Endodermal cell (in vitro differentiated cells): Measurements from ENCODE around the gene GAB4. TPM values are rescaled to one million over a fixed set of nuclear protein-coding genes. Genes with fewer than 3 reads are reported as not detected.
"Not testable (repeated sequence)": the region's sequence is repeated elsewhere in the genome, so short reads cannot be mapped to it uniquely, and the experiment has no call there.

ENCODE experiments used
- DNase-seq: peaks from one replicate; pipeline ENCODE4 v3.0.0-alpha.2; 2017
- H3K27ac ChIP-seq: 2 replicates; pipeline ENCODE4 v1.5.1; 2013; ENCODE audit warnings: mild to moderate bottlenecking, low read depth, low read length, moderate library complexity
- H3K27me3 ChIP-seq: 2 replicates; pipeline ENCODE4 v1.6.1; 2013; ENCODE audit warnings: mild to moderate bottlenecking, low read length, moderate library complexity; ENCODE audit not compliant: insufficient read depth, control insufficient read depth, poor library complexity, severe bottlenecking
- H3K36me3 ChIP-seq: 2 replicates; pipeline ENCODE4 v1.7.0; 2013; ENCODE audit warnings: mild to moderate bottlenecking, low read length, moderate library complexity; ENCODE audit not compliant: control insufficient read depth, insufficient read depth
- H3K4me1 ChIP-seq: one replicate; pipeline ENCODE4 v1.7.0; 2013; ENCODE audit warnings: low read length; ENCODE audit not compliant: control insufficient read depth, insufficient read depth
- H3K4me3 ChIP-seq: 2 replicates; pipeline ENCODE4 v1.5.1; 2013; ENCODE audit warnings: mild to moderate bottlenecking, low read length, moderate library complexity
- H3K9ac ChIP-seq: 2 replicates; pipeline ENCODE4 v1.6.1; 2013; ENCODE audit warnings: mild to moderate bottlenecking, low read length, moderate library complexity; ENCODE audit not compliant: poor library complexity, severe bottlenecking; ENCODE audit errors: extremely low read depth
- H3K9me3 ChIP-seq: 2 replicates; pipeline ENCODE4 v1.6.1; 2013; ENCODE audit warnings: mild to moderate bottlenecking, low read length, moderate library complexity; ENCODE audit not compliant: control insufficient read depth
- H3K27ac Mint-ChIP-seq: 2 replicates; pipeline ENCODE4 v1.8.0; 2020; ENCODE audit warnings: mixed read lengths
- H3K27me3 Mint-ChIP-seq: 2 replicates; pipeline ENCODE4 v1.8.0; 2021; ENCODE audit warnings: mild to moderate bottlenecking, mixed read lengths; ENCODE audit not compliant: insufficient read depth
- H3K36me3 Mint-ChIP-seq: 2 replicates; pipeline ENCODE4 v1.8.0; 2020; ENCODE audit warnings: low read depth, mixed read lengths
- H3K4me1 Mint-ChIP-seq: 2 replicates; pipeline ENCODE4 v1.8.0; 2020; ENCODE audit warnings: mixed read lengths
- H3K4me3 Mint-ChIP-seq: 2 replicates; pipeline ENCODE4 v1.8.0; 2020; ENCODE audit warnings: mild to moderate bottlenecking, moderate library complexity, mixed read lengths
- H3K9me3 Mint-ChIP-seq: 2 replicates; pipeline ENCODE4 v1.8.0; 2020; ENCODE audit warnings: mild to moderate bottlenecking, mixed read lengths
- WGBS, 2 experiments: methylation state at CpG; one replicate each; pipeline versions ENCODE4 v1.1.5 to v1.1.7; 2013; ENCODE audit warnings: missing lambda C conversion rate in 2 of 2, mixed read lengths in 1 of 2; ENCODE audit not compliant: insufficient coverage in 1 of 2, insufficient read length in 1 of 2; 5-methylcytosine and 5-hydroxymethylcytosine counted together
- total RNA-seq, 2 donors: library from RNA; stranded (reverse); fragmentation: NEBNext Ultra II Directional in 1 of 2; extraction: Animal tissue kit (Norgen Biotek cat#: 25700) in 1 of 2; gene quantifications; 2 replicates in 1 of 2; 3 replicates in 1 of 2; pipeline ENCODE4 v1.2.1, GENCODE V29; 2021
- TF ChIP-seq, protein P1 (sequence below): fragments of 200-600 bp; sonication (generic); conservative IDR thresholded peaks from 2 replicates; pipeline ENCODE4 v1.5.0; 2021; ENCODE audit warnings: antibody characterized with exemption, mild to moderate bottlenecking

Gene GAB4
- total RNA-seq, 2 donors from 2014 or later: 0.22 TPM; not detected in 1

DNA sequence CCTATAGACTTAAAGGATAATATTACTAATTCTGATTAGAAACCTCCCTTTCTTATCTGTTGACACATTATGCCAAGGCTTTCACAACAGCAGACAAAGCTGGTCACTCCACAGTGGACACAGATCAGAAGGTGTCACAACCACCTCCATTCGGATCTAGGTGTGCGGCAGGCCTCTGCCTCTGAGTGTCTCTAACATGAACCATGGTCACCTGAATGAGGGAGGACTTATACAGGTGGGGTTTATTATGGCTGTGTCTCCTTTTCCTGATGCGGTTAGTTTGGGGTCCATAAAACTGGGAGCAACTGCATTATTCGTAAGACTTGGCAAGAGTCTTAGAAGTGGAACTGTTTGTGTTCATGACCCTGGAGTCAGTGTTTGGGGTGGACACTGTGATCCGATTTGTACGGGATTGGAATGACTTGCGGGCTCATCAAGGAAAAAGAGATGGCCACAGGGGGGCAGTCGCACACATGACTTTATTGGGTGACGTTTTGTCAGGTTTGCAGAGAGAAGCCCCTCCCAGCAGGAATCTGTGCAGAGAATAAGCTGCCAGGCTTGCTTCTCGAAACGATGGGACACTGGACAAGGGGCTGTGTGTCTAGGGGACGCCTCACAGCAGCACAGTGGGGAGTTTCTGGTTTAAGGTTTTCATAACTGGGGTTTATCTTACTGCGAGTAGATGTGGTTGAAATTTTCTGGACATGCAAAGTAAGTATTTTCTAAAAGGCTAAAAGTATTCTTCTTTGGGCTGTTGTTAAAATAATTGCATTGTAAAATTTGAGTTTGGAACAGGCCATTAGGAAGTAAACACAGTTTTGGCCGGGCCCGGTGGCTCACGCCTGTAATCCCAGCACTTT is 90.6 kb downstream of the GAB4 start:
- no peak overlapping the region for H3K27ac Mint-ChIP-seq
- H3K9ac ChIP-seq: no peak overlapping the region
- H3K4me1 Mint-ChIP-seq: peaks cover 10% of the 10 kb centered on the region
- H3K36me3 ChIP-seq: no peaks in the 10 kb centered on the region
- no peaks in the 10 kb centered on the region for H3K27me3 ChIP-seq
- 42 to 63% methylated on average over 12 to 16 of the region's 16 CpGs for WGBS, 2 experiments
- DNase-seq: peak; percentile 93
- no peak overlapping the region for H3K4me3 ChIP-seq
- no peaks in the 10 kb centered on the region for H3K36me3 Mint-ChIP-seq
- H3K4me3 Mint-ChIP-seq: no peak overlapping the region
- H3K27ac ChIP-seq: no peak overlapping the region
- no peaks in the 10 kb centered on the region for H3K4me1 ChIP-seq
- peaks cover 54% of the 10 kb centered on the region for H3K27me3 Mint-ChIP-seq
- H3K9me3 ChIP-seq: peaks cover 45% of the 10 kb centered on the region
- TF ChIP-seq, protein P1, sequence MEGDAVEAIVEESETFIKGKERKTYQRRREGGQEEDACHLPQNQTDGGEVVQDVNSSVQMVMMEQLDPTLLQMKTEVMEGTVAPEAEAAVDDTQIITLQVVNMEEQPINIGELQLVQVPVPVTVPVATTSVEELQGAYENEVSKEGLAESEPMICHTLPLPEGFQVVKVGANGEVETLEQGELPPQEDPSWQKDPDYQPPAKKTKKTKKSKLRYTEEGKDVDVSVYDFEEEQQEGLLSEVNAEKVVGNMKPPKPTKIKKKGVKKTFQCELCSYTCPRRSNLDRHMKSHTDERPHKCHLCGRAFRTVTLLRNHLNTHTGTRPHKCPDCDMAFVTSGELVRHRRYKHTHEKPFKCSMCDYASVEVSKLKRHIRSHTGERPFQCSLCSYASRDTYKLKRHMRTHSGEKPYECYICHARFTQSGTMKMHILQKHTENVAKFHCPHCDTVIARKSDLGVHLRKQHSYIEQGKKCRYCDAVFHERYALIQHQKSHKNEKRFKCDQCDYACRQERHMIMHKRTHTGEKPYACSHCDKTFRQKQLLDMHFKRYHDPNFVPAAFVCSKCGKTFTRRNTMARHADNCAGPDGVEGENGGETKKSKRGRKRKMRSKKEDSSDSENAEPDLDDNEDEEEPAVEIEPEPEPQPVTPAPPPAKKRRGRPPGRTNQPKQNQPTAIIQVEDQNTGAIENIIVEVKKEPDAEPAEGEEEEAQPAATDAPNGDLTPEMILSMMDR: peak; percentile 84
- no peaks in the 10 kb centered on the region for H3K9me3 Mint-ChIP-seq

DNA sequence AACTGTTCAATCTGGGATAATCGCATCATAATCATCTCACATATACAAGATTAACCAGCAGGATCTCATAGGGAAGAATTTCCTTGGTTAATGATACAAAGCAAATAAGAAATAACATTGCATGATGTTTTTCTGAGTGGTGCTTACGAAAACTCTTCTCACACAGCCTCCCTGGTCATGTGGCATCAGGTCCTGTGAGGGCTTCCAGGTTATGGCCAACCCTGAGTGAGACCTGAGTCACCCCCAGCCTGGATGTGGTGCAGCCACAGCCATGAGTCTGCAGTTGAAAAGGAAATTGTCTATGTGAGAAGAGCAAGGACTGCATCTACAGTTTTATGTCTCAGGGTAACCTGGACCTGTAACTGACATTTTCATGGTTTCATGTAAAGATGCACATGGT is 92.3 kb downstream of the GAB4 start:
- no peak overlapping the region for H3K27ac Mint-ChIP-seq
- WGBS, 2 experiments: 49% methylated on average over 2 of the region's 2 CpGs; no CpG with 5 or more reads in 1 of the 2 experiments
- Histone ChIP-seq H3K9ac (no peak overlapping the region), H3K9me3 (peaks cover 34% of the 10 kb centered on the region), H3K27ac (no peak overlapping the region), H3K27me3 (no peaks in the 10 kb centered on the region), H3K36me3 (no peaks in the 10 kb centered on the region), H3K4me3 (no peak overlapping the region), H3K4me1 (no peaks in the 10 kb centered on the region)
- no peaks in the 10 kb centered on the region for H3K36me3 Mint-ChIP-seq
- no peaks in the 10 kb centered on the region for H3K9me3 Mint-ChIP-seq
- DNase-seq: no peak
- peaks cover 4% of the 10 kb centered on the region for H3K4me1 Mint-ChIP-seq
- TF ChIP-seq, protein P1: no peak
- peaks cover 60% of the 10 kb centered on the region for H3K27me3 Mint-ChIP-seq
- no peak overlapping the region for H3K4me3 Mint-ChIP-seq

DNA sequence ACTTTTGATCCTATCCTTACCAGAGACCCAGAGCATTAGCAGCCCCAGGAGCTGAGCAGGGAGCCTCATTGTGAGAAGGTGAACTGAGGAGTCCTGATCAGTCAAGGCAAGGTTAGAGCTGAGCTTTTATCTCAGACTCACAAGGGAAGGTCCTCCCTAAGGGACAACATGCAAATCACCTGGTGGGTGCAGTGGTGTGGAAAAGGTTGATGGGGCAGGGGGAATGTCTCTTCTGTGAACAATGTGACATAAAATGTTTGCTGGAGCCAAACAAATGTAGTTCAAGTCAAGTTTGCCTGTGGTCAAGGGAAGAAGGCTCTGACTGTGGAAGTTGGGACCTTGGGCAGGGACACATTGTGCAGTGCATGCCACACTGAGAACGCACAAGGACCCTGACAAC is 93.1 kb downstream of the GAB4 start:
- H3K4me1 ChIP-seq, H3K36me3 Mint-ChIP-seq, DNase-seq, H3K27ac Mint-ChIP-seq, H3K27ac ChIP-seq, H3K9ac ChIP-seq, H3K27me3 ChIP-seq, H3K9me3 Mint-ChIP-seq, H3K4me3 Mint-ChIP-seq, H3K4me3 ChIP-seq, H3K36me3 ChIP-seq, H3K4me1 Mint-ChIP-seq: not testable (repeated sequence)
- WGBS, 2 experiments: 25% methylated on average over 1 of the region's 1 CpG; no CpG with 5 or more reads in 1 of the 2 experiments
- H3K27me3 Mint-ChIP-seq: peaks cover 60% of the 10 kb centered on the region
- peaks cover 30% of the 10 kb centered on the region for H3K9me3 ChIP-seq
